Ovary (tissue), 9 donors: ENCODE measurements around the gene DTX4. TPM values are rescaled to one million over a fixed set of nuclear protein-coding genes. Genes with fewer than 3 reads are reported as not detected.

Experiments
- DNase-seq, 5 donors: peaks; one replicate each; pipeline ENCODE4 v3.0.0-alpha.2; 2019 to 2020
- H3K27ac ChIP-seq, 2 donors: fragments of 200-600 bp; one replicate each; pipeline versions ENCODE4 v1.5.1 to v1.8.0; 2019 to 2022
- H3K27me3 ChIP-seq: fragments of 200-600 bp; one replicate; pipeline ENCODE4 v1.8.0; 2022
- H3K36me3 ChIP-seq: fragments of 200-600 bp; sonication (generic); one replicate; pipeline ENCODE4 v1.5.1; 2019
- H3K4me1 ChIP-seq: one replicate; pipeline ENCODE4 v1.8.1; 2013; ENCODE audit warnings: mild to moderate bottlenecking, moderate library complexity; ENCODE audit not compliant: insufficient read depth
- H3K4me3 ChIP-seq: fragments of 200-600 bp; sonication (generic); one replicate; pipeline ENCODE4 v1.5.1; 2017
- H3K9me3 ChIP-seq, 2 donors: fragments of 200-600 bp in 1 of 2; sonication (generic) in 1 of 2; one replicate each; pipeline versions ENCODE4 v1.5.1 to v1.8.1; 2013 to 2019; ENCODE audit warnings: mild to moderate bottlenecking in 1 of 2, moderate library complexity in 1 of 2
- CTCF ChIP-seq, 3 donors: fragments of 450-650 bp in 2 of 3; fragments of 200-600 bp in 1 of 3; IDR thresholded peaks; one replicate each; pipeline versions ENCODE4 v1.5.1 to v1.8.0; 2016 to 2022; ENCODE audit warnings: antibody characterized with exemption in 3 of 3, mild to moderate bottlenecking in 1 of 3
- EP300 ChIP-seq: sonication (generic); formaldehyde crosslinking; IDR thresholded peaks from one replicate; pipeline ENCODE4 v1.6.1; 2017; ENCODE audit warnings: antibody characterized with exemption
- POLR2A ChIP-seq: fragments of 450-650 bp; IDR thresholded peaks from one replicate; pipeline ENCODE4 v1.6.1; 2017; ENCODE audit warnings: antibody characterized with exemption, mild to moderate bottlenecking, moderate library complexity
- WGBS, 3 donors: extraction: QIAGEN DNeasy Blood & Tissue Kit in 1 of 3; methylation state at CpG; one replicate each; pipeline versions ENCODE4 v1.1.5 to v1.1.7; 2013 to 2017; 5-methylcytosine and 5-hydroxymethylcytosine counted together
- intact Hi-C, 4 donors: fragments of 100-400 bp; cut with DNase I; formaldehyde crosslinking; loops; one replicate each; pipeline versions ENCODE4 v1.11.0 to v1.15.1; 2022 to 2023
- polyA plus RNA-seq, 2 donors: library from polyadenylated mRNA; stranded (reverse); fragments of 200-250 nt in 1 of 2; fragments of 350-450 nt in 1 of 2; fragmentation: Illumina TruSeq in 1 of 2; extraction: RNeasy Lipid Tissue Mini Kit (QIAGEN cat#74804) in 1 of 2; gene quantifications; one replicate each; pipeline ENCODE4 v1.2.3, GENCODE V29; 2013 to 2014
- total RNA-seq, 7 donors: library from RNA; depleted of rRNA in 2 of 7; stranded (reverse); fragments of >200 nt in 2 of 7; fragmentation: NEBNext Ultra II Directional in 3 of 7; extraction: Animal tissue kit (Norgen Biotek cat#: 25700) in 3 of 7; gene quantifications; one replicate each; pipeline versions ENCODE4 v1.1.0 to v1.2.4, GENCODE V29; 2016 to 2023
- donor health status: DM: no; HTN: no; CAD: no; lungs with moderate emphysema.
- donor health status: DM: no; HTN: no; CAD: no.
- donor health status: Bipolar disorder and iron deficiency.
- donor health status: DM: yes; HTN: yes; CAD: no.
- donor health status: DM: no; HTN: no; CAD: no.
- donor health status: DM: yes; HTN: yes; CAD: no.

Gene DTX4
- total and polyA plus RNA-seq, 9 donors = 6.1 to 21.5 (median 16.9) TPM

DNA sequence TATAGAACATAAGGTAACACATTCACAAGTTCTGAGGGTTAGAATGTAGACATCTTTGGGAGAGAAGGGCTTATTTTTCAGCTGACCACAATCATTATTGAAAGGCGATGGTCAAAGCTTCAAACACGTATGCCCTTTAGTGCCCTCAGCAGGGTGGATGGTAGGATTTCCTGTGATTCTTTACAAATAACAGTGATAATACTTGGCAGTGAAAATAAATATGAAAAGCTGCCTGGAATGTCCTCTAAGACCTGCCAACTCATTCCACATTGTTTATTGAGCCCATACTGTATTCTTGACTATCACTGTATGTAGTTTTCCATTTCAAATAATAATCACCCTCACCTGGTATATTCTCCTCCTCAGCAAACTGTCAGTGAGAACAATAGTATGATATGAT is 54.5 kb downstream of the DTX4 start:
- Histone ChIP-seq H3K4me1 (peaks cover 6% of the 10 kb centered on the region), H3K4me3 (no peak overlapping the region), H3K27ac (no peak overlapping the region), H3K36me3 (no peaks in the 10 kb centered on the region), H3K27me3 (no peaks in the 10 kb centered on the region), H3K9me3 (no peaks in the 10 kb centered on the region)
- 42 to 71% (median 53%) methylated on average over 2 of the region's 2 CpGs for WGBS, 3 donors
- TF ChIP-seq CTCF (IDR thresholded peaks at IDR 0.05) (no peak), POLR2A (no peak), EP300 (no peak)
- intact Hi-C loops = loop anchor here in 1 of 4 donors (10.0 kb wide), 1 partner anchor 728 kb away; no protein-coding TSS in a partner anchor
- DNase-seq = no peak

- intact Hi-C loops = no loop called here
- no peak for DNase-seq
- Histone ChIP-seq H3K4me1 (no peaks in the 10 kb centered on the region), H3K27ac (no peak overlapping the region), H3K36me3 (no peaks in the 10 kb centered on the region), H3K9me3 (no peaks in the 10 kb centered on the region), H3K4me3 (no peak overlapping the region), H3K27me3 (no peaks in the 10 kb centered on the region)
- TF ChIP-seq EP300 = no peak
- no peak for TF ChIP-seq POLR2A
- no peak for TF ChIP-seq CTCF (IDR thresholded peaks at IDR 0.05)
Observed at GRCh38 chr11:59240322-59240721, 68.4 kb downstream of the DTX4 start.

GRCh38 chr11:59243633-59244032 is 71.7 kb downstream of the DTX4 start:
- H3K9me3 ChIP-seq = no peaks in the 10 kb centered on the region
- no peaks in the 10 kb centered on the region for H3K36me3 ChIP-seq
- H3K27ac ChIP-seq = no peak overlapping the region
- H3K4me3 ChIP-seq = no peak overlapping the region
- 72 to 75% (median 74%) methylated on average over 1 of the region's 1 CpG for WGBS, 3 donors
- intact Hi-C loops = no loop called here
- TF ChIP-seq CTCF (IDR thresholded peaks at IDR 0.05) (no peak), POLR2A (no peak), EP300 (no peak)
- DNase-seq = no peak
- no peaks in the 10 kb centered on the region for H3K27me3 ChIP-seq
- no peaks in the 10 kb centered on the region for H3K4me1 ChIP-seq

GRCh38 chr11:59247531-59248227 is 75.7 kb downstream of the DTX4 start:
- TF ChIP-seq POLR2A (no peak), CTCF (IDR thresholded peaks at IDR 0.05) (no peak), EP300 (no peak)
- no peaks in the 10 kb centered on the region for H3K27me3 ChIP-seq
- 12 to 18% (median 13%) methylated on average over 2 of the region's 2 CpGs for WGBS, 3 donors
- intact Hi-C loops = no loop called here
- DNase-seq = no peak
- H3K27ac ChIP-seq = no peak overlapping the region
- no peaks in the 10 kb centered on the region for H3K9me3 ChIP-seq
- H3K4me1 ChIP-seq = no peaks in the 10 kb centered on the region
- H3K36me3 ChIP-seq = no peaks in the 10 kb centered on the region
- H3K4me3 ChIP-seq = no peak overlapping the region
